Measurements from ENCODE around the gene TIMM10. TPM values are rescaled to one million over a fixed set of nuclear protein-coding genes. Genes with fewer than 3 reads are reported as not detected.
A peak's percentile ranks its signal among the peaks of the same experiment; 100 is the strongest.

The TIMM10 gene
- total RNA-seq, 1 donor from 2014 or later, result 55.8 TPM

- DNase-seq (ENCODE audit: low read depth in 2 of 2), result no peak
These were observed 46.3 kb downstream of the TIMM10 start for GRCh38 chr11:57484141-57484710.

GRCh38 chr11:57483562-57483918 is 47.0 kb downstream of the TIMM10 start:
- no peak for DNase-seq (ENCODE audit: low read depth in 2 of 2)

GRCh38 chr11:57482782-57483561 is 47.6 kb downstream of the TIMM10 start:
- DNase-seq (ENCODE audit: low read depth in 2 of 2), result peak; percentile 37 to 59

DNA sequence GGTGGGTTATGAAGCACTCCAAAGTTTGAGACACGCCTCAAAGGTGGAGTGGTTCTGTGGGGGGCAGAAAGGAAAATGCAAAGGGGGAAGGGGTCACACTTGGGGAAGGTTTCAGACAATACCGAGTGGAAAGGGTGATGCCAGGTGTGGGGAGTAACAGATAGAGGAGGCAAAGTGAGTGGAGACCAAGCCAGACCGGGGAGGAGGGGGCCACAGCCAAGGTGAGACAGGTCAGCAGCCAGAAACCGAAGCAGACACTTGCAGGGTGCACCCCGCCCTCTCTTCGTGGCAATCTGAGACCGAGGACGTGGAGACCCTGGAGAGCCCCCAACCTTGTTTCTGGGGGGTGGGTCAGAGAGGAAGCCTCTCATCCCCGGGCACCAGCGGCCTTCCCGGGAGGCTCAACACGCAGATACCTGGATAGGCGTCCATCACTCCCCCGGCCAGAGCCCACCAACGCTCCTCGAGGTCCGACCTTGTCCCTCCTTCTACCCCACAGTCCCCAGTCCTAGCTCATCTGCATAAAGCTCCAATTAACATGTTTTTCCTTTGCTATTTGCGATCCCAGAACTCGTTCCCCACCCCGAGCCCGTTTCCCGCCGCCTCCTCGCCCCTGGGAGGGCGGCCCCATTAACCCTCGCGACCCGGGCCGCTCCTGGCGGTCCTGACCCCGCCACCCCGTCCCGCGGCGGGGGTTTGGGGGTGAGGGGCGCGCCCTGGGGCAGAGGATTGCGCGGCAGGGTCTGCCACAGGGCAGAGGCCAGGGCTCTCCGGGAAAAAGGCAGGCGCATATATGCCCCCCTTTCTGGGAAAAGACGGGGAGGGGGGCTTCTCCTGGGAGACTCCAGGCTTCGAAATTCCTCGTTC is 48.4 kb downstream of the TIMM10 start:
- DNase-seq (ENCODE audit: low read depth in 2 of 2), result no peak

DNA sequence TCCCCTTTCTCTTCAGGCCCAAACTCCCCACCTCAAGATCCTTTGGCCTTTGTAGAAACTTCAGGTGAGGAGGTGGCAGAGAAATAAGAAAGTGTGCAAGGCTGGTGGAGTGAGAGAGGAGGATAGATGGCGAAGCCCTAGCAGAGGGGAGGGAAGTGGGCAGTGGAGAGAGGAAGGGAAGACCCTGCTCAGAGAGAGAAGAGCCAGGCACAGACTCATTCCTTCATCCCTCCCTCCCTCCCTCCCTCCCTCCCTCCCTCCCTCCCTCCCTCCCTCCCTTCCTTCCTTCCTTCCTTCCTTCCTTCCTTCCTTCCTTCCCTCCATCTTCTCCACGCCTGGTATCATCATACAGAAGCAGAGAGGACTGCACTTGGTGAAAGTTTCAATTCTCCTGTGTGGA is 49.2 kb downstream of the TIMM10 start:
- no peak for DNase-seq (ENCODE audit: low read depth in 2 of 2)

- peak; percentile 55 to 65 for DNase-seq (ENCODE audit: low read depth in 2 of 2)
These were observed 50.0 kb downstream of the TIMM10 start for GRCh38 chr11:57480409-57481137.

GRCh38 chr11:57479911-57480310 is 50.6 kb downstream of the TIMM10 start:
- no peak for DNase-seq (ENCODE audit: low read depth in 2 of 2)

DNA sequence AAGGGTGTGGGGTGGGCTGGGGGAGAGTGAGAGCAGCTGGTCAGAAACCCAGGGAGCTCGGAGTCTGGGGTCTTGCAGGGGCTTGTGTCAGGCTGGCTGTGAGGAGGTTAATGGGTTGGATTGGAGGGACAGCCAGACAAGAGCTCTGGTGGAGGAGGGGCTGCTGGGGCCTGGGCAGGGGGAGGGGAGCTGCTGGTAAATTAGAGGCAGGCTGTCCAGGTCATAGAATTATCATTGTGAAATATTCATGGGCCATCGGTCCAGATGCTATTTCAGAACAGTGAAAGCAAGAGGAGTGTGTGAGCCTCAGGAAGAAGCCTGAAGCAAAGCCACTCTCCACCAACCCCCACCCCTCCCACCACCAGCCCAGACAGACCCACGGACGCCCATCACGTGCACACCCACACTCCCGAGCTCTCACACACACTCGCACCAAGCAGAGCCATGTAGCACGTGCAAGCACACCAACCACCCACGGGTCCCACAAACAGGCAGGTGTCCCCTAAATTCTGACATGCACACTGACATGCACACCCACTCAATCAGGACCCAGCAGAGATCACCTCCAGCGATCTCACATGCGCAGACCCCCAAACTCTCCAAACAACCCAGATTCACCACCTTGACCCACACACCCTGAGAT is 51.4 kb downstream of the TIMM10 start:
- DNase-seq (ENCODE audit: low read depth in 2 of 2), result no peak

Other genes starting within 250 kb of the TIMM10 start
- 39.2 and 44.6 TPM in 2 replicates for gene TNKS1BP1, start 205.8 kb downstream of the TIMM10 start, total RNA-seq
- 34.5 and 46.9 TPM in 2 replicates for gene SSRP1, start 194.9 kb downstream of the TIMM10 start, total RNA-seq
- not detected in 2 replicates for gene P2RX3, start 192.4 kb downstream of the TIMM10 start, total RNA-seq
- not detected in 2 replicates for gene PRG3, start 149.6 kb downstream of the TIMM10 start, total RNA-seq
- not detected in 2 replicates for gene PRG2, start 140.1 kb downstream of the TIMM10 start, total RNA-seq
- 19.4 and 38.7 TPM in 2 replicates for gene SLC43A3, start 103.6 kb downstream of the TIMM10 start, total RNA-seq
- gene RTN4RL2, start 70.2 kb downstream of the TIMM10 start, total RNA-seq, result under 0.01 and 0.20 TPM in 2 replicates
- gene SLC43A1, start 15.1 kb downstream of the TIMM10 start, total RNA-seq, result 9.6 and 16.9 TPM in 2 replicates
- gene SMTNL1, start 6.8 kb upstream of the TIMM10 start, total RNA-seq, result not detected in 2 replicates
- gene UBE2L6, start 36.9 kb upstream of the TIMM10 start, total RNA-seq, result 29.2 and 44.8 TPM in 2 replicates
- gene SERPING1, start 66.9 kb upstream of the TIMM10 start, total RNA-seq, result 0.40 TPM in 1 of 2 replicates, not detected in the other
- under 0.01 TPM in 2 replicates for gene YPEL4, start 119.2 kb upstream of the TIMM10 start, total RNA-seq
- 14.6 and 19.0 TPM in 2 replicates for gene CLP1, start 127.0 kb upstream of the TIMM10 start, total RNA-seq
- gene ZDHHC5, start 137.4 kb upstream of the TIMM10 start, total RNA-seq, result 25.1 and 35.7 TPM in 2 replicates
- gene MED19, start 181.5 kb upstream of the TIMM10 start, total RNA-seq, result 10.5 and 11.3 TPM in 2 replicates
- 37.7 and 54.2 TPM in 2 replicates for gene TMX2, start 181.8 kb upstream of the TIMM10 start, total RNA-seq
- gene SELENOH, start 210.7 kb upstream of the TIMM10 start, total RNA-seq, result 66.3 and 73.8 TPM in 2 replicates
- not detected in 2 replicates for gene BTBD18, start 221.1 kb upstream of the TIMM10 start, total RNA-seq
- 174 and 212 TPM in 2 replicates for gene CTNND1, start 231.0 kb upstream of the TIMM10 start, total RNA-seq

Measured in lung microvascular endothelial cell (primary cell).